Measurements from ENCODE around the gene HBA1. TPM values are rescaled to one million over a fixed set of nuclear protein-coding genes. Genes with fewer than 3 reads are reported as not detected.
"Not testable (repeated sequence)": the region's sequence is repeated elsewhere in the genome, so short reads cannot be mapped to it uniquely, and the experiment has no call there.

Gene HBA1
- total RNA-seq: 1 to 10 TPM; 1.8 to 2.3 (median 2.3) TPM

DNA sequence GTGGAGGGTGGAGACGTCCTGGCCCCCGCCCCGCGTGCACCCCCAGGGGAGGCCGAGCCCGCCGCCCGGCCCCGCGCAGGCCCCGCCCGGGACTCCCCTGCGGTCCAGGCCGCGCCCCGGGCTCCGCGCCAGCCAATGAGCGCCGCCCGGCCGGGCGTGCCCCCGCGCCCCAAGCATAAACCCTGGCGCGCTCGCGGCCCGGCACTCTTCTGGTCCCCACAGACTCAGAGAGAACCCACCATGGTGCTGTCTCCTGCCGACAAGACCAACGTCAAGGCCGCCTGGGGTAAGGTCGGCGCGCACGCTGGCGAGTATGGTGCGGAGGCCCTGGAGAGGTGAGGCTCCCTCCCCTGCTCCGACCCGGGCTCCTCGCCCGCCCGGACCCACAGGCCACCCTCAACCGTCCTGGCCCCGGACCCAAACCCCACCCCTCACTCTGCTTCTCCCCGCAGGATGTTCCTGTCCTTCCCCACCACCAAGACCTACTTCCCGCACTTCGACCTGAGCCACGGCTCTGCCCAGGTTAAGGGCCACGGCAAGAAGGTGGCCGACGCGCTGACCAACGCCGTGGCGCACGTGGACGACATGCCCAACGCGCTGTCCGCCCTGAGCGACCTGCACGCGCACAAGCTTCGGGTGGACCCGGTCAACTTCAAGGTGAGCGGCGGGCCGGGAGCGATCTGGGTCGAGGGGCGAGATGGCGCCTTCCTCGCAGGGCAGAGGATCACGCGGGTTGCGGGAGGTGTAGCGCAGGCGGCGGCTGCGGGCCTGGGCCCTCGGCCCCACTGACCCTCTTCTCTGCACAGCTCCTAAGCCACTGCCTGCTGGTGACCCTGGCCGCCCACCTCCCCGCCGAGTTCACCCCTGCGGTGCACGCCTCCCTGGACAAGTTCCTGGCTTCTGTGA is at the start of gene HBA1:
Gene HBA1 (plus strand): TSS at position 204 of the 906 bp plus-strand sequence. CDS start 37 bp downstream, at position 241.
- ATAC-seq: peak; percentile 50 to 61
- H3K27me3 Mint-ChIP-seq (ENCODE audit: low read depth): peaks cover 54% of the 10 kb centered on the region
- H3K9me3 Mint-ChIP-seq; H3K36me3 Mint-ChIP-seq (ENCODE audit: insufficient read depth); DNase-seq: not testable (repeated sequence)
- H3K4me1 Mint-ChIP-seq (ENCODE audit: low read depth): peaks cover 13% of the 10 kb centered on the region
- H3K4me3 Mint-ChIP-seq: peak within 1 kb of the TSS; percentile 24

DNA sequence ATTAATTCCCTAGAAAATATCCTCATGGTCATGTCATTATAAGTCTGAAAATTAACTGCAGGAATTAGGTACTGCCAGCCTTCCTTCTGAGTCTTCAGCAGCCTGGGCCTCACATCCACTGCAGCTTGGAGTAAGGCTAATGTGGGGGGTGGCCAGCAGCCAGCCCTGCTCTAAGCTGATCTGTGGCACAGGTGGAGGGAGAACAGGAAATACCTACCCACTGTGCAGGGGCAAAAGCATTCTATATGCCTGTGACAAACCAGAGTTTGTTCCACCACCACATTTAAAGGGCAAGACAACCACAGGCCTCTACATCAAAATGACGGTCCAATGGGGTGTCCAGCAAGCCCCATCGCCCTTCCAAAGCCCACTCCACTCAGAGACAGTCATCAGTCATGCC is 47.4 kb upstream of the HBA1 start:
- peaks cover 13% of the 10 kb centered on the region for H3K4me1 Mint-ChIP-seq (ENCODE audit: low read depth)
- peak overlapping the region; percentile 7 for H3K4me3 Mint-ChIP-seq
- no peak for ATAC-seq
- no peaks in the 10 kb centered on the region for H3K36me3 Mint-ChIP-seq (ENCODE audit: insufficient read depth)
- H3K9me3 Mint-ChIP-seq: no peaks in the 10 kb centered on the region
- no peaks in the 10 kb centered on the region for H3K27me3 Mint-ChIP-seq (ENCODE audit: low read depth)
- DNase-seq: no peak

DNA sequence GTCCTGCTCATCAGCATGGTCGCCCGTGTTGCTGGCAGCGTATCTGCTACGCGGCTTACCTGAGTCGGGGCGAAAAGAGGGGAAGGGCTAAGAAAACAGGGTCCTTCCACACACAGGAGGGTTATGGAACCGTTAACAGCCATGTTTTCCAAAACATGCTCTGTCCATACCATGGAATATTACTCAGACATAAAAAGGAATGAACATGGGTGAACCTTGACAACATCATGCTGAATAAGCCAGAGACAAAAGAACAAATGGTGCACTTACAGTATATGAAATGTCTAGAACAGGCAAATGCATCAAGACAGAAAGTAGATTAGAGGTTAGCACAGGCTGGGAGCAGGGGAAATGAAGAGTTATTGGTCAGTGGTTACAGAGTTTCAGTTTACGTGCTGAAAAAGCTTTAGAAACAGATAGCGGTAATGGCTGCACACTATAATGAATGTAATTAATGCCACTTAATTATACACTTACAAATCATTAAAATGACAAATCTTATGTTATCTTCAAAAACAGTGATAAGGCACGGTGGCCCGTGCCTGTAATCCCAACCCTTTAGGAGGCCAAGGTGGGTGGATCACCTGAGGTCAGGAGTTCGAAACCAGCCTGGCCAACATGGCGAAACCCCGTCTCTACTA is 45.8 kb upstream of the HBA1 start:
- ATAC-seq (no peak), DNase-seq (no peak)
- H3K27me3 Mint-ChIP-seq (ENCODE audit: low read depth): no peaks in the 10 kb centered on the region
- H3K4me3 Mint-ChIP-seq: no peak overlapping the region
- H3K9me3 Mint-ChIP-seq: no peaks in the 10 kb centered on the region
- no peaks in the 10 kb centered on the region for H3K36me3 Mint-ChIP-seq (ENCODE audit: insufficient read depth)
- H3K4me1 Mint-ChIP-seq (ENCODE audit: low read depth): peaks cover 19% of the 10 kb centered on the region

DNA sequence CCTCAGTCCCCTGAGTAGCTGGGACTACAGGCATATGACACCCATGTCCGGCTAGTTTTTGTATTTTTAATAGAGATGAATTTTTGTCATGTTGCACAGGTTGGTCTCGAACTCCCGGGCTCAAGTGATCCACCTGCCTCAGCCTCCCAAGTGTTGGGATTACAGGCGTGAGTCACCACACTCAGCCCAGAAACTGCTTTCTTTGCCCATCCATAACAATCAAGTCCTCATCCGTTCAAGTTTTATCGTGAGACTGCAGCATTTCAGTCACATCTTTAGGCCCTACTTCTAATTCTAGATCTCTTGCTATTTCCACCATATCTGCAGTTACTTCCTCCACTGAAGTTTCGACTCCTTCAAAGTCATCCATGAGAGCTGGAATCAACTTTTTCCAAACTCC is 44.4 kb upstream of the HBA1 start:
- H3K27me3 Mint-ChIP-seq (ENCODE audit: low read depth): no peaks in the 10 kb centered on the region
- DNase-seq: no peak
- H3K36me3 Mint-ChIP-seq (ENCODE audit: insufficient read depth): peaks cover 4% of the 10 kb centered on the region

DNA sequence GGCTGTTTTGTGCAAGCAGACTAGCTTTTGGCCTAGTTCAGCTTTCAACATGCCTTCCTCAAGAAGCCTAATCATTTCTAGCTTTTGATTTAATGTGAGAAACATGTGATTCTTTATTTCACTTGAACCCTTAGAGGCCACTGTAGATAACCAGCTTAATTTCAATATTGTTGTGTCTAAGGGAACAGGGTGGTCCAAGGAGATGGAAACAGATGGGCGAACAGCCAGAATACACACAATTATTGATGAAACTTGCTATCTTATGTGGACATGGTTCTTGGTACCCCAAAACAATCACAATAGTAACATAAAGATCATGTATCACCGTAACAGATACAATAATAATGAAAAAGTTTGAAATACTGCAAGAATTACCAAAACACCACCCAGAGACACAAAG is 42.8 kb upstream of the HBA1 start:
- Mint-ChIP-seq H3K27me3 (ENCODE audit: low read depth) (no peaks in the 10 kb centered on the region), H3K9me3 (no peaks in the 10 kb centered on the region), H3K4me3 (no peak overlapping the region), H3K36me3 (ENCODE audit: insufficient read depth) (peaks cover 4% of the 10 kb centered on the region), H3K4me1 (ENCODE audit: low read depth) (peaks cover 26% of the 10 kb centered on the region)
- ATAC-seq: no peak
- no peak for DNase-seq

More for the DNA sequence above, 44.4 kb upstream of the HBA1 start:
- H3K9me3 Mint-ChIP-seq: no peaks in the 10 kb centered on the region
- no peak for ATAC-seq
- H3K4me3 Mint-ChIP-seq: no peak overlapping the region
- H3K4me1 Mint-ChIP-seq (ENCODE audit: low read depth): peaks cover 23% of the 10 kb centered on the region

DNA sequence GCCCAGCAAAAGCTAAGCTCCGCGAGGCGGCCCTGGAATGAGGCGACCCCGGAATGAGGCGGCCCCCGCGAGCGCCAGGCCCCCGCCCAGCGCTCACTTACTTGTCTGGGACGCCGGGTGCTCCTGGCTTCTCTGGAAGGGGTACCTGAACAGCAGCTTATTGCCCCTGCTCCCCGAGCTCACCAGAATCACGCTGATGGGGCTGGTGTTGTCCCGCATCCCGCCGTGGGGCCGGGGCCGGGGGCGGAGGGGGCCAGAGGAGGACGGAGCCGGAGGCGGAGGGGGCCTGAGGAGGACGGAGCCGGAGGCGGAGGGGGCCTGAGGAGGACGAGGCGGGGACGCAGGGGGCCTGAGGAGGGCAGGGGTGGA is 38.4 kb upstream of the HBA1 start:
- Mint-ChIP-seq H3K36me3 (ENCODE audit: insufficient read depth) (peaks cover 4% of the 10 kb centered on the region), H3K9me3 (no peaks in the 10 kb centered on the region), H3K4me1 (ENCODE audit: low read depth) (peaks cover 17% of the 10 kb centered on the region), H3K4me3 (peak overlapping the region; percentile 80), H3K27me3 (ENCODE audit: low read depth) (no peaks in the 10 kb centered on the region)
- DNase-seq (peak; percentile 24), ATAC-seq (peak; percentile 33 to 35)

DNA sequence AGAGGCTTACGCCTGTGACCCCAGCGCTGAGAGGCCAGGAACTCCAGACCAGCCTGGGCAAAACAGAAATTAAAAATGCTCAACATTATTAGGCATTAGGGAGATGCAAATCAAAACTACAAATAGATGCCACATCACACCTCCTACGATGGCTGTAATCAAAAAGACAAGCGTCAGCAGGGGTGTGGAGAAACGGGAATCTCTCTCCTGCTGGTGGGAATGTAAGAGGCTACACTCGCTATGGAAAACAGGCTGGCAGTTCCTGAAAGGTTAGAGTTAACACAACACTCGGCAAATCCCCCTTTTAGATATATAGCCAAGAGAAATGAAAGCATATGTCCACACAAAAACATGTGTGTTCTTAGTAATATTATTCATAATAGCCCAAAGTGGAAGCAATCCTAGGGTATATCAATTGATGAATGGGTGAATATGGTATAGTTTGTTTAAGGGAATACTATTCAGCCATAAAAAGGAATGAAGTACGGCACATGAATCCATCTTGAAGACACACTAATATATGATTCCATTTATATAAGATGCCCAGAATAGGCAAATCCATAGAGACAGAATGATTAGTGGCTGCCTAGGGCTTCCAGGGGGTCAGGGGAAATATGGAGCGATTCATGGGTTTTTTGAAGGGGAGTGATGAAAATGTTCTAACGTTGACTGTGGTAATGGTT is 36.2 kb upstream of the HBA1 start:
- peak overlapping the region; percentile 45 for H3K4me3 Mint-ChIP-seq

DNA sequence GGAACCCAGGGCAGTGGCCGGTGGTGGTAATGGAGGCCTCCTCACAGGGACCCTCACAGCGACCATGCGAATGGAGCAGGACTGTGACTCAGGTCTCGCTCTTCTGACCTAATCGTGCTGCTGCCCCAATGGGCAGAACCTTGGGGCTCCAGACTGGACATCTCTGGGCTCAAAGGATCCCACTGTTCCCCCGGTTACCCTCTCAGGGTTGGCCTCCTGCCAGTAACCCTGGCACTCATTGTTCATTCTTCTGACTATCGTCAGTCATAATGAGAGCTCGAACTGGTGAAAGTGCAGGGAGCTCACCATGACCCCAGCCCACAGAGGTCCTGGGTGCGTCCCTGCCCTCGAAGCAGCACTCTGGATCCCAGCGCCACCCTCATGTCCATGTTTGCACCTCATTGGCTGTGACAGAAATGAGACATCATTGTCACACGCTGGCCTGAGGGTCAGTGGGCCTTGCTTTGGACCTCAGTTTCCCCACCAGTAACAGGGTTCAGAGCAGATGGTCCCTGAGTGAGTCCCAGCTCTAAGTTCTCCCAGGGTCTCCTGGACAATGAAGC is 34.0 kb upstream of the HBA1 start:
- no peaks in the 10 kb centered on the region for H3K9me3 Mint-ChIP-seq
- no peaks in the 10 kb centered on the region for H3K36me3 Mint-ChIP-seq (ENCODE audit: insufficient read depth)
- ATAC-seq (no peak), DNase-seq (no peak)
- H3K4me1 Mint-ChIP-seq (ENCODE audit: low read depth): peaks cover 4% of the 10 kb centered on the region
- peaks cover 11% of the 10 kb centered on the region for H3K27me3 Mint-ChIP-seq (ENCODE audit: low read depth)
- H3K4me3 Mint-ChIP-seq: no peak overlapping the region

More for the DNA sequence above, 36.2 kb upstream of the HBA1 start:
- no peak for DNase-seq
- Mint-ChIP-seq H3K9me3 (no peaks in the 10 kb centered on the region), H3K27me3 (ENCODE audit: low read depth) (peaks cover 10% of the 10 kb centered on the region), H3K36me3 (ENCODE audit: insufficient read depth) (peaks cover 4% of the 10 kb centered on the region), H3K4me1 (ENCODE audit: low read depth) (peaks cover 11% of the 10 kb centered on the region)
- no peak for ATAC-seq

DNA sequence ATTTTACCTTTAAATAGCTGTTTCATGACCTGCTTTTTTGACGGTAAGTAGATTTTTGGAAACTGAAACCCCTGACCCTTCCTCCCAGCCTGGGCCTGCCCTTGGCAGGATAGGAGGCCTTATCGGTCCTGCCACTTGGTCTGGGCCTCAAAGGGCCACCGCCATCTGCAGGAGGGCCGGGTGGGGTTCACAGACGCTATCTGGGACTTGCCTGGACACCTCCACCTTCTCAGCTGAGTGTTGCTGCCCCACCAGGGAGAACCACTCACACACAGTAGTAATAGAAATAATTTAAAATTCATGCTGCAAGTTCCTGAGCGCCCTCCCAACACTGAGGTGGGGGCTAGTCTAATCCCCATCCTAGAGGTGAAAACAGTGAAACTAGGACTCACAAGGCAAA is 33.4 kb upstream of the HBA1 start:
- ATAC-seq (no peak), DNase-seq (no peak)
- Mint-ChIP-seq H3K4me3 (no peak overlapping the region), H3K4me1 (ENCODE audit: low read depth) (peaks cover 4% of the 10 kb centered on the region), H3K9me3 (no peaks in the 10 kb centered on the region), H3K36me3 (ENCODE audit: insufficient read depth) (no peaks in the 10 kb centered on the region), H3K27me3 (ENCODE audit: low read depth) (peaks cover 11% of the 10 kb centered on the region)

DNA sequence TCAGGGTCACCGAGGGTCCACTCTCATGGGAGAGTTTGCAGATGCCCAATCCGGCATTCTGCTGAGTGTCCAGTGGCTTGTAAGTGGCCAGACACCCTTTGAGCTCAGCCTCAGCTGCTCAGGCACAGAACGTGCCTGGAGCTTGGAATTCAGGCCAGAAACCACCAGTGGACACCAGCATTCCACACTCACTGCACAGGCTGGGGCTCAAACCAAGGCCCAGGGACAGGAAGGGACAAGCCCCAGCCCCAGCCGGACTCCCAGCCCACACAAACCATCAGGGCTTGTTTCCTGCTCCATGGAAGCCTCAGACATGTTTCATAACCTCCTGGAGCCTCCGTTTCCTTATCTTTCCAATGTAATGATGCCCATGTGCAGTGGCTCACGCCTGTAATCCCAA is 33.0 kb upstream of the HBA1 start:
- H3K4me3 Mint-ChIP-seq: no peak overlapping the region
- no peak for ATAC-seq
- peaks cover 4% of the 10 kb centered on the region for H3K4me1 Mint-ChIP-seq (ENCODE audit: low read depth)
- no peak for DNase-seq
- no peaks in the 10 kb centered on the region for H3K36me3 Mint-ChIP-seq (ENCODE audit: insufficient read depth)
- H3K27me3 Mint-ChIP-seq (ENCODE audit: low read depth): peaks cover 14% of the 10 kb centered on the region
- no peaks in the 10 kb centered on the region for H3K9me3 Mint-ChIP-seq

DNA sequence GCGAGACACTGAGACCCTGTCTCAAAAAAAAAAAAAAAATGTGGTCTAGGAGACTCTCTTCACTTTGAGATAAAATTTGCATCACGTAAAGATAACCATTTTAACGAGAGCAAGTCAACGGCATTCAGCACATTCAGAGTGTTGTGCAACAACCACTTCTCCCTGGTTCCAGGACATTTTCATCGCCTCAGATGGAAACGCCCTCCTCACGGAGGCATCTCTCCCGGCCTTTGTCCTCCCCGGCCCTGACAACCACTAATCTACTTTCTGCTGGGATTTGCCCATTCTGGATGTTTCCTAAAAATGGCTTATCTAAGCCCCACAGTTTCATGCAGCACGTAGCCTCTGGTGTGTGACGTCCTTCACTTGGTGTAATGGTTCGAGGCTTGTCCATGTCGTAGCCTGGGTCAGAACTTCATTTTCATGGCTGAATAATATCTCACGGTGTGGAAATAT is 31.7 kb upstream of the HBA1 start:
- Mint-ChIP-seq H3K4me3 (no peak overlapping the region), H3K4me1 (ENCODE audit: low read depth) (no peaks in the 10 kb centered on the region), H3K36me3 (ENCODE audit: insufficient read depth) (no peaks in the 10 kb centered on the region), H3K9me3 (no peaks in the 10 kb centered on the region), H3K27me3 (ENCODE audit: low read depth) (peaks cover 27% of the 10 kb centered on the region)
- no peak for DNase-seq
- ATAC-seq: no peak

DNA sequence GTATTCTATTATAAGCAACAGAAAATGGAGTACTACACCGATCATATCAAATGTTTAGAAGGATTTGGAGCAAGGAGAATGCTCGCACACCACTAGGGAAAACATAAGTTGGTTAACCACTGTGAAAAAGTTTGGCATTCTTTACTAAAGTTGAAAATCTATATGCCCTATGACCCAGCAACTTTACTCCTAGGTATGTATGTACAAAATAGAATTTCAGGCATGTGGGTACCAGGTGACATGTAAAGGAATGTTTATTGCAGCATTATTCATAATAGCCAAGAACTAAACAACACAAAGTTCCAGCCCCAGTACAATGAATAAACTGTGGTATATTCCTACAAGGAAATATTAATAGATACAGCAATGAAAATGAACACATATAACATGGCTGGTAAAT is 29.8 kb upstream of the HBA1 start:
- Mint-ChIP-seq H3K4me3 (no peak overlapping the region), H3K9me3 (no peaks in the 10 kb centered on the region)

DNA sequence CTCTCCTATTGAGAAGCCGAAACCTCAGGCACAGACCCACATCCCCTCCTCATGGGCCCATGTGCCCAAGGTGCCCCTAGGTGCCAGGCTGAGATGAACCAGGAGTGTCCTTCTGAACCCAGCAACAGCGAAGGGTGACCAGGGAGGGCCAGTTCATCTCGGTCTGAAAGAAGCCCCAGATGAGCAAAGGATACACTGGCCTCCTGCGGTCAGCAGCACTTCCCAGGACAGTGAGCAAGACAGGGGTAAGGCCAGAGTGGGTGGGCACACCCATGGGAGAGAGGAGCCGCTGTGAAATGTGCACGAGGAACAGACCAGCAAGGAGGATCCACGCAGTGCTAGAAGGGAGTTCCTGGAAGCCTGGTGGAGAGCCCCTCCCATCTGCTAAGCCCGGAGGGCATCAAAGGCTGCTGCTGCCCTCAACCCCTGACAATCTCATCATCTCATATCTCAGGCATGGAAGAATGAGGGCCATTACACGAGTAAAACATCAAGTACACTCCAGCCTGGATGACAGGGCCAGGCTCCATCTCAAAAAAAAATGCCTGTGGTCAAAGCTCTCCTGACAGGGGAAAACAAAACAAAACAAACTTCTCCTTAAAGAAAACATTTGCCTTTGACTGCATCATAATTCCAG is 27.3 kb upstream of the HBA1 start:
- DNase-seq (no peak), ATAC-seq (no peak)
- no peak overlapping the region for H3K4me3 Mint-ChIP-seq
- H3K4me1 Mint-ChIP-seq (ENCODE audit: low read depth): no peaks in the 10 kb centered on the region
- H3K36me3 Mint-ChIP-seq (ENCODE audit: insufficient read depth): no peaks in the 10 kb centered on the region
- H3K27me3 Mint-ChIP-seq (ENCODE audit: low read depth): peaks cover 29% of the 10 kb centered on the region
- no peaks in the 10 kb centered on the region for H3K9me3 Mint-ChIP-seq

More for the DNA sequence above, 29.8 kb upstream of the HBA1 start:
- no peak for DNase-seq
- Mint-ChIP-seq H3K36me3 (ENCODE audit: insufficient read depth) (no peaks in the 10 kb centered on the region), H3K27me3 (ENCODE audit: low read depth) (peaks cover 28% of the 10 kb centered on the region), H3K4me1 (ENCODE audit: low read depth) (no peaks in the 10 kb centered on the region)
- ATAC-seq: no peak

Data from activated T-cell treated with anti-CD3 and anti-CD28 coated beads, Interleukin-2, amount 50 U/mL, for 4 hours (primary cell).